Activated CD4-positive, alpha-beta T cell treated with anti-CD3 and anti-CD28 coated beads for 1 hour (primary cell): Measurements from ENCODE around the gene NPW.
"Not testable (repeated sequence)": the region's sequence is repeated elsewhere in the genome, so short reads cannot be mapped to it uniquely, and the experiment has no call there.

Source experiments
- DNase-seq: peaks from one replicate; pipeline ENCODE4 v3.0.0-alpha.2; 2020

NPW gene

DNA sequence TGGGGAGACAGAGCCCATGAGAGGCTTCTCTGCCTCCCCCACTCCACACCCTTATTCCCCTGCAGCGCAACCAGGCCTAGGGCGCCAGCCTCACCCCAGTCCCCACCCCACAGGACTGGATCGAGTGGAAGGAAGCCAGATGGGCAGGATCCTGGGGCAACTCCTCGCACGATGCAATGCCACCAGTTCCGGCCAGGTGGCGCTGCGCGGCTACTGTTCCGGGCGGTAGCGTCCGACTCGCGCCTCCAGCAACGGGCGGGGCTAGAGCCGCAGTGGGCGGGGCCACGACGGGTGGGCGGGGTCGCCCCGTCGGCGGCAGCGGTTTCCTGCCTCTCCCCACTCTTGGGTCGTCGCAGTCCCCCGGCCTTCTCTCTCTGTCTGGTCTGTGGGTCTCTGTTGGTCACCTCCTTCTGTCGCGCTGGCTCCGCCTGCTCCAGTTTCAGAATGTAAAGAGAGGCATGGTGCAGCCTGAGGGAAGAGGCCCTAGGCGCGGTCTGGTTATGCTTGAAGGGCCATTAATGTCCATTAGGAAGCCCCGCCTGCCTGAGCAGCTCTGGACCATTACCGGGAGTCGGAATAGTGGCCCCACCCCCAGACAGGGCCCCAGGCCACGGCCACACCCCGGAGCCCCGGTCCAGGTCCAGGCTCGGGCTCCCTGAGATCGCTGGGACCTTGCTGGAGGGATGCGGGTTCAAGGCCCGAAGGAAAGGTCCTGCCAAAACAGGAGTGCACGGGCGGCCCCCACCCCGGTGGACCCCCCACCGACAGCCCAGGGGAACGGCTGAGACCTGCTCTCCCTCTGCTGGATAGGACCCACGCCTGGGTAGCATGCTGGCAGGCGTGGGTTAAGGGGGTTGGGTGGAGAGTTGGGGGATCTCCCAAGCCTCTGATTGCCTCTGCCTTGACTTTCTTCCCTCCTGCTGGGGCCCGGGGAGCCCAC, 3.8 kb downstream of the NPW start:
- peak; percentile 93 for DNase-seq

GRCh38 chr16:2024032-2024420, 4.4 kb downstream of the NPW start:
- no peak for DNase-seq

DNA sequence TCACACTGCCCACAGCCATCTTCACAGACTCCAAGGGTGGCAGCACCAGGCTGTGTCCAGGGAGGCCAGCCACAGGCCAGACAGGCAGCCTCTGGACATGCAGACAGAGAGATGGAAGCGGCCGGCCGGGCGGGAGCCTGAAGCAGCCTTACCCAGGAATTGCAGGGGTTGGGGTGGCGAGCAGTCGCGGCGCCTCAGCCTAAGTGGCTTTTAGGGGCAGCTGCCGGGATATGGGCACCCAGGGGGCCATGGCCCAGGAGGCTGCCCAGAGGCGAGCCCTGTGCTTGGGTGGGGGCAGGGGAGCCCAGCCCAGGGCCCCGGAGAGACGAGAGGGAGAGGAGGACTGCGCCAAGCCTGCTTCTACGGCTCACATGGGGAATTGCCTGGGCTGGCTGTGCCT, 5.7 kb downstream of the NPW start:
- DNase-seq: no peak

DNA sequence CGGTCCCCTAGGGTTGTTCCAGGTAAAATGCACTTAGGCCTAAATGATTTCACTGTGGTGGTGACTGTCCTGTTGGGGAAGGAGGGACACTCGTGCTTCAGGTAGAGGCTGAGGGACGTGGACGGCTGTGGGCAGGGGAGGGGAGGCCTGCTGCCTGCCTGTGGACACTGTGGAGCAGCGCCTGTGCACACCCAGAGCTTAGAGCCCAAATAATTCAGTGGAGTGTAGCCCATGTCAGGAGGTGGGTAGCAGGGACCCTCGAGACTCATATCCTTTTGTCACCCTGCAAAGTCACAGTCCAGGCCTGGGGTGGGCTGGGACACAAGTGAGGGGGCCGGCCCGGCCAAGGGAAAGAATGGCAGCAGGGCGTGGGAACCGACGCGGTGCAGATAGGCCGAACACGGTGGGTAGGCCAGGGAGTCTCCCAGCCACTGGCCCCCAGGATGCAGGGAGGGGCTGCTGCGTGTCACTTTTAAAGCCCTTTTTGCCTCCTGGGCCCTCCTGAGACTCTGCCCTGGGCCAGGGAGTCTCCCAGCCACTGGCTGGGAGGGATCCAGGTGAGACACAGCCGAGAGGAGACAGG, 6.4 kb downstream of the NPW start:
- DNase-seq: no peak

DNA sequence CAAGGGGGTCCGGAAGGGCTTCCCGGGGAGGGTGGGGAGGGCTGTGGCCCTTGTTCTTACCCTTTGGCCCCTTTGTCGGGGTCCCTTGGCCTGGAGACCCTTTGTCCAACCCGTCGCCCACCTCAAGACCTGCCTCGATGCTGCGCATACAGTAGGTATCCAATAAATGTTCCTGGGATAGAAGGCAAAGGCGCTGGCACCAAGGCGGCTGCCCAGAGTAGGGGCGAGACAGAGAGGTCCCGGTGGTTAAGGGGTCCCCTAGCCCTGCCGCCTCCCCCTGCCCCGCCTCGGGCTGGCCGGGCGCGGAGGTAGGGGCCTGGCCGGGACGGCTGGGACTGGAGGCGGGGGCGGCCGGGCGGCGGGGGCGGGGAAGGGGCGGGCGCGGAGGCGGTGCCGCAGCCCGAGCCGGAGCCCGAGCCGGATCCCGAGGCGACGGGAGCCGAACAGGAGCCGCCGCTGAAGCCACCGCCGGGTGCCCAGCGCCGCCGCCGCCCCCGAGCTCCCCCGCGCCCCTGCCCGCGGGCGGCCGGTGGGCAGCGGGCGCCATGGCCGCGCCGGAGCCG, 7.0 kb downstream of the NPW start, which contains the start of gene NHERF2:
Gene NHERF2 (plus strand): TSS at position 442 of the 563 bp plus-strand sequence. CDS start 104 bp downstream, at position 546.
- DNase-seq: no peak

DNA sequence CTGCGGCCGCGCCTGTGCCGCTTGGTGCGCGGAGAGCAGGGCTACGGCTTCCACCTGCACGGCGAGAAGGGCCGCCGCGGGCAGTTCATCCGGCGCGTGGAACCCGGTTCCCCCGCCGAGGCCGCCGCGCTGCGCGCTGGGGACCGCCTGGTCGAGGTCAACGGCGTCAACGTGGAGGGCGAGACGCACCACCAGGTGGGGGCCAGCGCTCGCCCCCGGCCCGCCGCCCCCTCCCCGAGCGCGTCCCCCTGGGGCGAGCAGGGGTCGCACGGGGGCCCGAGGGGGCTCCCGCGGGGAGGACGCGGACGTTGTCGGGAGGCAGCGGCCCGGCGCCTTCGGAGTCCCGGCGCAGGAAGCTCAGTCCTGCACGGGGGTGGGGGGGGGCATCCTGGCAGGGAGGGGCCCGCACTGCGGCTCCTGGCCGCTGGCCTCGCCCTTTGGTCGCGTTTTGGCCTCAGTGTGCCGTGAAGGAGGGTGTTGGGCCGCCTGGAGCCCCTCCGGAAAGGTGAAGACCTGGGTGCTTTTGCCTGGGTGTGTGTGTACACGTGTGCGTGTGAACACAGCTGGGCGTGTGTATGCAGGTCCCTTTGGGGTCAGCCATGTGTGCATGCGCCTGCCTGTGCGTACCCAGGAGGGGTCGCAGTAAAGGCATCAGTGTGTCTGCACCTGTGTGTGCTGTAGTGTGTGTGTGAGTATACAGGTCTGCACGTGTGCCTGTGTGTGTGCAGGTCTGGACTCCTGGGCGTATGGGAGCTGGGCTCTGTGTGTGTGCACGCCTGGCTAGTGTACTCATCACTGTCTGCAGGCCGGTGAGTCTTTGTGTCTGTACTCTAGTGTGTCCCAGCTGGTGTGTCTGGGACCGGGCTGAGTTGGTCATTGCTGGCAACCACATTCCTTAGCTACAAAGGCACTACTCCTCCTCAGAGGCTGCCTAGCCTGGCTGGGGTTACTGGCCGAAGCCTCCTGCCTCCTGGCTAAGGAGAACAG, 7.7 kb downstream of the NPW start:
- DNase-seq: no peak

DNA sequence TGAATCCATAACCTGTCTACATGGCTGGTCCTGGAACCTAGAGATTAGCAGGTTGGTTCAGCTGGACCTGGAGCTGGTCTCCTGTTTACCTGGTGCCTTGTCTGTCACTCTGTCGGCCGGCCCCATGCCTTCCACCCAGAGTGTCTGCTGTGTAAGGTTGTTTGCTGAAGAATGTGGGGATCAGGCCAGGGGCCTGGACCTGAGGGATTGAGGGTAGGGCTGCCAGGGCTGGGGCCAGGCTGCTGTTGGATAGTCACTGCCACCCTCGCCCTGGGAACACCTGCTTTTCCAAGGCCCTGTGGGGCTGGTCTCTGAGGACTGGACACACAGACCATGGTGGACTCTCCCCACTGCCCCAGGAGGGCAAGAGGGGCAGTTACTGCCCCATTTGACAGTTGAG, 8.6 kb downstream of the NPW start:
- no peak for DNase-seq

- DNase-seq: no peak
Observed at GRCh38 chr16:2028620-2029220, 9.1 kb downstream of the NPW start.

DNA sequence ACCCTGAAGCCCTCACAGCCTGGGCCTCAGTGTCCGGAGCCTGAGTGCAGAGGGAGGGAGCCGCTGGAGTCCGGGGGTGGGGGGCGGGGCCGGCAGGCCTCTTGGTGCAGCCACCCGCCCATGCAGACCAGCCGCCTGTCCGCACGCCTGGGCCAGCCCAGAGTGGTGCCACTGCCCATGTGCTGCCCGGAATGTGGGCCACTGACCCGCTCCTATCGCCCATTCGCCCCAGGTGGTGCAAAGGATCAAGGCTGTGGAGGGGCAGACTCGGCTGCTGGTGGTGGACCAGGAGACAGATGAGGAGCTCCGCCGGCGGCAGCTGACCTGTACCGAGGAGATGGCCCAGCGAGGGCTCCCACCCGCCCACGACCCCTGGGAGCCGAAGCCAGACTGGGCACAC, 9.8 kb downstream of the NPW start:
- no peak for DNase-seq

DNA sequence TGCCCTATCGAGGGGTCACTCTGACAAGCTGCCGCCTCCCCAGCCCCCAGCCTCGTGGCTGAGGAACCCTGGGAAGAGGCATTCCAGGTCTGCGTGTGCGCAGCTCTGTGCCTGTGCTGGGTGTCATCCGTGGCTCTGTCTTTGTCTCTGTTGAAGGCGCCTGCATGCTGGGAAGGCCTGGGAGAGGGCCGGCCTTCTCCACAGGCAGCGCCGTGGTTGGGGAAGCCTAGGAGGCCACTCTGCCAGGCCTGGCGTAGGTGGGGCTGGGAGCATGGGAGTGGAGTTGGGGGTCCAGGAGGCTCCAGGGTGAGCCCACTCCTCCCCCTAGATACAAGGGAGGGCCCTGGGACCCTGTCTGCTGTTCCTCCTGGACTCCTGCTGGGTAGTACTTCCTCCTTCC, 10.5 kb downstream of the NPW start:
- no peak for DNase-seq

GRCh38 chr16:2031081-2031577, 11.5 kb downstream of the NPW start:
- no peak for DNase-seq

GRCh38 chr16:2032285-2033056, 12.9 kb downstream of the NPW start:
- DNase-seq: no peak

DNA sequence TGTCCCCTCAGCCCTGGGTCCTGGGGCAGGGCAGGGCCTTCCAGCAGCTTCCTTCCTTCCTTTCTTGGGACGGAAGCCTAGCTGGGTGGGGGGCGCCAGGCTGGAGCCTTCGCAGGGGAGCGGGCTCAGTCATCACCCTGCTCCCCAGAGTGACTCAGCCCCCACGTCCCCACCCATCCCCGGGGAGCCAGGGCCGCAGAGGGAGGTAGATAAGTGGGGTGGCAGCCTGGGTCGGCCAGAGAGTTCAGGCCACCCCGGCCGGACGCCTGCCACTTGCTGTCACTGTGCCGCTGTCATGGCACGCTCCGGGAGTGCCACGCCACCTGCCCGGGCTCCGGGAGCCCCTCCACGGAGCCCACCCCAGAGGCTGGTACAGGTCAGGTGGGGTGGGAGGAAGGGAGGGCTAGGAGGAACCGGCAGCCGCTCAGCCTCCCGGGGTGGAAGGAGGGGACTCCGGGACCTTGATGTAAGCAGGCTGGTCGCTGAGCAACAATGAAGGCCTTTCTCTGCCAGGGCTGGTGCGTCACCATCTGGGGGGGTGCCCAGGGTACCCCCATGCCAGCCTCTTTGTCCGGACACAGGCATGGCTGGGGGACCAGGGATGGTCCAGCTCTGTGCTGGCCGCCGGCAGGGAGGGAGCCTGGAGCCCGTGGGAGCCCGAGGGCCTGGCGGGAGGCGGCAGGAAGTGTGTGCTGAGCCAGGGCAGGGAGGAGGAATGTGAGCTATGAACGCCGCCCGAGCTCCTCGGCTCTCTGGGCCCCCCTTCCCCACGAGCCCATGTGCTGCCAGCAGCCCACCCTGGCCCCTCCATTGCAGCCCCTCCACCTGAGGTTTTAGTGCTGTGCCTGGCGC, 13.7 kb downstream of the NPW start:
- DNase-seq: no peak

GRCh38 chr16:2033909-2034695, 14.5 kb downstream of the NPW start:
- DNase-seq: not testable (repeated sequence)

- no peak for DNase-seq
Observed at GRCh38 chr16:2034696-2035430, 15.3 kb downstream of the NPW start.

GRCh38 chr16:2035431-2036199, 16.0 kb downstream of the NPW start:
- no peak for DNase-seq

DNA sequence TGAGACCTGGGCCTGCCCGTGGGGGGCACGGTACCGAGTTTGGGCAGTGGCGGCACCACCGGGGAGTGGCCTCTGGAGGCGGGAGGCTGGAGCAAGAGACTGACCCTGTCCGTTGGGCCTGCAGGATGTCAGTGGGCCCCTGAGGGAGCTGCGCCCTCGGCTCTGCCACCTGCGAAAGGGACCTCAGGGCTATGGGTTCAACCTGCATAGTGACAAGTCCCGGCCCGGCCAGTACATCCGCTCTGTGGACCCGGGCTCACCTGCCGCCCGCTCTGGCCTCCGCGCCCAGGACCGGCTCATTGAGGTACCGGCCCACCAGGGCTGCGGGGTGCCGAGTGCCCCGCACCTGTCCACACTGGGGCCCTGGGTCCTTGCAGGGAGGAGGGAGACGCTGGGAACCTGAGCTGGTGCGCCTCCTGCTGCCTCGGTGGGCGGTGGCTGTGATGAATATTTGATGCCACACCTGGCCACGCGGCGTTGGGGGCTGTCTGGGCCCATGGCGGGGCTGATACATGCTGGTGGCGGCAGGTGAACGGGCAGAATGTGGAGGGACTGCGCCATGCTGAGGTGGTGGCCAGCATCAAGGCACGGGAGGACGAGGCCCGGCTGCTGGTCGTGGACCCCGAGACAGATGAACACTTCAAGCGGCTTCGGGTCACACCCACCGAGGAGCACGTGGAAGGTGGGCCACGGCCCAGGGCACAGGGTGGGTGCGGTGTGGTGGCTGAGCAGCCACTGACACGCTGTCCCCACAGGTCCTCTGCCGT, 16.8 kb downstream of the NPW start:
- no peak for DNase-seq
